Measurements from ENCODE around the gene TANC1. TPM values are rescaled to one million over a fixed set of nuclear protein-coding genes. Genes with fewer than 3 reads are reported as not detected.

Gene TANC1
- total RNA-seq, 1 donor from 2014 or later: 8.9 TPM

DNA sequence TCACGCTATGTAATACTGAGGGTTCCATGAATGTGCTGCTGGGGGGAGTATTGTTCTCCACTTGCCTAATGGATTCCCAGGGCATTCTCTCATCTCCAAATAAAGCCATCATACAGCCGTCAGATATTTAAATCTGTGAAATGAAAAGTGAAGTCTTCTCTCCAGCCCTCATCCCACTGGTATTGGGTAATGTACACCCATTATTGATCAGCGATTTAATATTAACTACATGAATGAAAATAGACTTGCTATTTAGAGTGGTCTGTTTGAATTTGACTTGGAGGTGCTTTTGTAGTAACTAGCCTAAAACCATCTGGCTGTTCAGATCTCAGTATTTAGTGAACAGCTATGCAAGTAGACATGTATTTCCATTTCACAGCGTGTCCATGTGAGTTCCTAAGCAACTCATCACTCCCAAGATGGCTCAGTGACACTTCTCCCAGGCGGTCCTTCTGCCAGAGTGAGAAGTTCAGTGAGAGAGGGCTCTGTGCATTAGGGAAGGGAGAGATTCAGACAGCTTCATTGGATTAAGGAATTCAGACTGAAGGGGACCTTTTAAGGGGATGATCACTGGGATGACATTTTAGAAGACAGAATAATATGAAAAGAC, 177.4 kb downstream of the TANC1 start:
- DNase-seq: no peak

DNA sequence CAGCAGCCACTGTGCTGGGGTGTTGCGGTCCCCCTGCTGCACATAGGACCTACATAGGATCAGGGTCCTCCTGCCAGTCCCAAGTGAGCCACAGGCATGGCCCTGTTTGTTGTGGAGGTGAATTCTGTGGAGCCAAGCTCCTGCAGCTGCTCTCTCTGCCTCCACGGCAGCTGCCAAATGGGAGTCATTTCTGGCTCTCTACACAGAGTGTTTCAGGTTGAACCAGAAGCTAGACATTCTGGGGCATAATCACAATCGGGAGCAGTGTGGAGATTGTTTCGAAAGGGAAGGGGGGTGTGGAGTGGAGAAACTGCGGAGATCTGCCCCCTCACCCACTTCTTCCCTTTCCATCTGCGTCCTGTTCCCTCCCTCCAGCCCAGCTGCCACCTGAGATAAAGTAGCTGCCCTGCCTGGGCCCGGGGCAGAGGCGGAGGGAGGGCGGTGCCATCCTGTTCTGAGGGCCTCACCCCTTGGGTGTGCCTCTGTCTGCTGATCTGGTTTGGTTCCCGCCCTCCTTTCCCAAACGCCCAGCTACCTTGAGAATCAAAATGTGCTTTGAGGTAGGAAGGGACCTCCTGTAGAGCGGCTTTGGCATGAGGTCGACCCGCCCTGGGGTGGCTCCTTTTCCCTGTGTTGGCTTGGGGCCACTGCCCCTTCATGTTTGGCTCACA, 178.7 kb downstream of the TANC1 start:
- no peak for DNase-seq

DNA sequence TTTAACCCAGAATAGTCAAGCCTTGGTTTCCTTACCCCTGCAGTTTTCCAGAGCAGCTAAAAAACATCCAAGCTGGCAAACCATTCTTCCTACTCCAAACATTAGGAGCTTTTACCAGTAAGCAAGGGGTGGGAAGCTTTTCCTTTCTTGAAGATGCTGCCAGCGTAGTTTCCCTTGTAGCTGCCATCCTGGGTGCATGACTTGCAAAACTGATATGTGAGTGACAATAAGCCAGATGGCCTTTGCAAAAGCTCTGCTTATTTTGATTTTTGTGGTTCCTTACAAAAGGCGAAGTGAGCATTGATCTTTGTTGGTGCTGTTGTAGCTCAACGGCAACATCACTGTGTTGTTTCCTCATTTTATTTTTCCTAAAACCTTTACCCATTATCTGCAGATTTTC, 179.2 kb downstream of the TANC1 start:
- no peak for DNase-seq

DNA sequence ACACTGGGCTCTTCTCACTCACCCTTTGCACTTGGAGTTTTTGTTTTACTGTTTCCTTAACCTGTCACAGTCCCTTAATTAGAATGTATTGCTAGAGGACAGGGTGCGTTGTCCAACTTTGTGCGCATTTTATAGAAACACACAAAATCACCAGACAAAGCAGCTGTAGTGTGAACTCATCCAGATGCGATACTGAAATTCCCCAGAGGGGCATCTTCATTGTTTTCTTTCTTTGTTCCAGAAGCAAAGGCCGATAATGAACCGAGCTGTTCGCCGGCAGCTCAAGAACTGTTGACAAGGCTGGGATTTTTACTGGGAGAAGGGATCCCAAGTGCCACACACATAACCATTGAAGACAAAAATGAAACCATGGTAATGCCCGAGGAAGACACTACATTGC, 180.5 kb downstream of the TANC1 start:
- no peak for DNase-seq

DNA sequence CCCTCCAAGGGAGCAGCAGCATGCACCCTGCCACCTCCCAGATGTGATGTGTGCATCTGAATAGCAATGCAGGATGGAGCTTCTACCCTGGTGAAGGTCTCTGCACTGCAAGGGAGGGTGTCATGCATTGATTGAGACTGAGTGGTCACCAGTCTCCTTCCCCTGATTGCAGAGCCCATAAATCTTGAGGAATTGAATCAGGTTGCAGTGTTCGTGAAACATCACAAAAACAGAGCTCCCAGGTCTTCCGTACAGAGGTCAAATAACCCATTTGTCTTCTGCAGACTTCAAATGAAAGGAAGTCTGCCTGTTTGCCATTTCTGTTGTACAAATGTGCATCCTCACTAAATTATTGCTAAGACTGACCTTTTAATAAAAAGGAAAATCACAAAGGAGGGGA, 181.3 kb downstream of the TANC1 start:
- no peak for DNase-seq

DNA sequence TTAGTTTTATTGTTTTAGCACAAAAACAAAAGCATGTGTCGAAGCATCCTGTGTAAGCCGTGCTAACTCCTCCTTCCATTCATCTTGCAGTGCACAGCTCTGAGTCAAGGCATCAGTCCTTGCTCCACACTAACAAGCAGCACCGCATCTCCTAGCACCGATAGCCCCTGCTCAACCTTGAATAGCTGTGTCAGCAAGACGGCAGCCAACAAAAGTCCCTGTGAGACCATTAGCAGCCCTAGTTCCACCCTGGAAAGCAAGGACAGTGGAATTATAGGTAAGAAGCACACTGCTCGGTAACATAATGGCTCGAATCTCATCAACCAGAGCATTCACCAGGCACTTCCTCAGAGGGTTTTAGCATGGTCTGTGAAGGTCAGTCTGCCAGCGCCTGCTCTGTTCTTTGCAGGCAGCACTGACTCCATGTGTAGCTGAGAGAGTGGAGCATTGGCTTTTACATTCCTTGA, 181.9 kb downstream of the TANC1 start:
- no peak for DNase-seq

DNA sequence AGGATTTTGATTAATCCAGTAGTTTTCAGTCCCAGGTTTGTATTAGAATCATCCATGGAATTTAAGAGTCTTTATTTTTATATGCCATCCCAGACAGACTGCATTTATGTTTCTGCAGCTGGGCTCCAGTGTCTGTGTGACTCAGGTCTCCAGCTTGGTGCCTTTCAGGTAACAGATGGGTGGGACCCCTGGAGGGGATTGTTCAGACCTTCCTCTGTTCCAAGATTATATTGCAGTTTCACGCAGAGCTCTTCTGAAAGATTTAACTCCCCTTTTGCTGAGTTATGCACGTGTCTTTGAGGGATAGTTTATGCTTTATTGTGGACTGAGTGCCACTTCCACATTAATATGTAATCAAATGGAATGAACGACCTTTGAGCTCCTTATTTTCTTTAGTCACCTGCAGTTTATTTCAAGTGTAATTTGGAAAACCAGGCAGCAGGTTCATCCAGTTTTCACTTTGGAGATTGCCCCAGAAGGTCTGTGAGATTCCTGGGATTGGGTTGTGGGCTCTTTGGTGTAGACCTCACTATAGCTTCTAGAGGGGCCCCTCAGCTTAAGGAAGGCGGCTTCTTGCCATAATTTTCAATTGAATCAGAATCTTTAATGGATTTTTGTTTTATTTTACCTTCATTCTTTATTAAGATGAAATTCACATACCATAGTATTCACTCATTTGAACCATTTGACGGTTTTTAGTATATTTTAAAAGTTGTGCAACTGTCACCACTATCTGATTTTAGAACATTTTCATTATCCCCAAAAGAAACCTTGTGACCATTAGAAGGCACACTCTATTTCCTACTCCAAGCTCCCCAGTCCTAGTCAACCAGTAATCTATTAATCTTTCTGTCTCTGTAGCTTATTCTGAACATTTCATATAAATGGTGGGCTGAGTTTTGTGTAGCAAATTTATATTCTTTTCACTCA, 183.0 kb downstream of the TANC1 start:
- DNase-seq: no peak

DNA sequence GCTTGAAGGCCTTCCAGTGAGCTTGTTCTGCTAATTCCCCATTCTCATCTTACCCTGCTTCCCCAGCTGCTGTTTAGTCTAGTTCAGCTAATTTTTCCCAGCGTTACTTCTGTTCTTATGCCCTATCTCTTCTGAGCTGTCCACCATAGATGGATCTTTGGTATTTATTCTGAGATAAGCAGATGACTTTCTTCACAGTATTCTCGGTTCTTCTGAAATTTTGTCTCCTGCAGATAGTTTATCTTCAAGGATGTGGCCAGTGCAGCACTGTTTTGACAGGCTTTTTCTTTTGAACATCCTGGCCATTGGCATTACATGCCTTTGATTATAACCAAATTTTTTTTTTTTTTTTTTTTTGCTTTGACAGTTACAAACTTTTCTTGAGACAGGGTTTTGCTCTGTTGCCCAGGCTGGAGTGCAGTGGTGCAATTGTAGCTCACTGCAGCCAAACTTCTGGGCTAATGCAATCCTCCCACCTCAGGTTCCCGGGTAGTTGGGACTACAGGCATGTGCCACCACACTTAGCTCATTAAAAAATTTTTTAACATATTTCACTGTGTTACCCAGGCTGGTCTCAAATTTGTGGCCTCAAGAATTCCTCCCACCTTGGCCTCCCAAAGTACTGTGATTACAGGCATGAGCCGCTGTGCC, 183.8 kb downstream of the TANC1 start:
- no peak for DNase-seq

DNA sequence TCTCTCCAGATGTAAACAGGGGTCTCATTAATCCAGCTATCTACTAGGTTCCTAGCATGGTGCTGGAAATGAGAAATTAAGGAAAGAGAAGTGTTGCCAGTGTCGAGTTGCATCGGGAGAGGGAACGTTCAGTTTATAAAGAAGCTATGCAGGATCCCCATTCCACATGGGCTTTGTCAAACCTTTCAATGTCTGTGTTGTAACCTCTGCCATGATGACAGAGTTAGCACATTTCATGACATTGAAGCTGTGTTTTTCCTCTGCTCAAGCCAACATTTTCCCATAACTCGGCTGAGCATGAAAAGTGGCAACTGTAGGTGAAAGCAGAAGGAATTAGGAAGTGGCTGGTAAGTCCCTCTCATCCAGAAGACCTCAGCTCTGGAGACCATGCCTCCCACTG, 184.6 kb downstream of the TANC1 start:
- no peak for DNase-seq

DNA sequence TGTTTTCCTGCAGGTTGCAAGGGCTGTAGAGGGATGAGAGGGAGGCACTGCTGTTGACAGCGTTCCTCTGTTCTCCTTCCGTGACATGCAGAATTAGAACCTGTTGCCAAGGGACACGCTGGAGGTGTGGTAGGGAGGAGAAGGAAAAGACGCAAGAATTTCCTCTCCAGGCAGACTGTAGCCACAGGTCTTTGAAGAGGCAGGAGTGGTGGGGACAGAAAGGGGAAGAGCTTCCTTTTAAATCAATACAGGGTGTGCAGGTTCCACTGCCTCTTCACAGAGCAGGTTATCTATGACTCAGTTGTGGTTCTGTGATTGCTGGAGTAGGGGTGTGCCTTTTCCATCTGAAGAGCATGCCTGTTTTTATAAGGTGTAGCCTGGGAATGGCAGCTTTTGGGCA, 185.0 kb downstream of the TANC1 start:
- DNase-seq: no peak

DNA sequence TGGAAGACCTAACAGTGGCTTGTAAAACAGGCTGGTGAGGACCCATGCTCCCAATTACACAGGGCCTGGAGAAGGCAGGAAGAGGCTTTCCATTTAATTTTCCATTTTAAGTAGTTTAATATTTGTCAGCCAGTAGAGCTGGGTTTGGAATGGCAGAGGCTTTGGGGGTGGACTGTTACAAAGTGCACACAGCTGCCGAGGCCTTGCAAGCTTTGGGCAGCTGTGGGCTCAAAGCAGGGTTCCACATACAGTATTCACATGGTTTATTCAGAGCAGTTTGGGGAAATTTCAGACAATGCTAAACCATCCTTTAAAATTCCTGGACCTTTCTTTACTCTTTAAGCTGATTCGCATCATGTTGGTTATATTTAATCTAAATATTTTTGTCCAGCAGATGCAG, 185.5 kb downstream of the TANC1 start:
- DNase-seq: no peak

DNA sequence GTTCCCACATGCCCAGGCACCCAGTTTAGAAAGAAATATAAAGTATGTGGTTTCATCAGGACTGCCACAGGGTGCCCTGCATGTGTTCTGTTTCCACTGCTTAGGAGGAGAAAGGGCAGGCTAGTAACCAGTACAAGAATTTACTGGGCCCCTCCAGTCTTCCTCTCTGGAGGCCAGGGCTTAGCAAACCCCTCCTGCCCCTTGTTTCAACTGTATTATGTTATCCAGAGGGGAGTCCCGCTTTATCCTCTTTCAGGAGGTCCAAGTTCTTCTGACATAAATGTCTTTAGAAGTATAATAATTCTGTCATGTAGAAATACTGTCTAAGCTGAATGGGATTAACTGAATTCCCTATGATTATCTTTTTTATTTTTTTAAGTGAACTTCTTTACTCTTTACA, 185.9 kb downstream of the TANC1 start:
- DNase-seq: no peak

DNA sequence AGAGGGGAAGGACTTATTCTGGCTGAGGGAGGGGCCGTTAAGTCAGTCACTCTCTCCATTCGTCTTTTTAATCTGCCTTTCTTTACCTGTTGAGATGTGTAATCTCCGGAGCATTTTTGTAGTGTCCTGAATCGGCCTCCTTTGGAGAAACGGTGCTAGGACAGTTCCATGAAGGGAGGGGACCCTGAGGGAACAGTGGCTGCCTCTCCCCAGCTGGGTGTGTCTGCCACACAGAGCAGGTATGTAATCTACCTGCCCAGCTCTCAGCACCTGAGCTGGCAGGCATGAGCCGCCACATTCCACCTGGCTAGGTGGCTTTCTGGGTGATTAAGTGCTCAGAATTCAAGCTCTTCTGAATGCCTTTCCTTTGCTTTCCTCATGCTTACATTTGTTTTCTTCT, 186.9 kb downstream of the TANC1 start:
- no peak for DNase-seq

DNA sequence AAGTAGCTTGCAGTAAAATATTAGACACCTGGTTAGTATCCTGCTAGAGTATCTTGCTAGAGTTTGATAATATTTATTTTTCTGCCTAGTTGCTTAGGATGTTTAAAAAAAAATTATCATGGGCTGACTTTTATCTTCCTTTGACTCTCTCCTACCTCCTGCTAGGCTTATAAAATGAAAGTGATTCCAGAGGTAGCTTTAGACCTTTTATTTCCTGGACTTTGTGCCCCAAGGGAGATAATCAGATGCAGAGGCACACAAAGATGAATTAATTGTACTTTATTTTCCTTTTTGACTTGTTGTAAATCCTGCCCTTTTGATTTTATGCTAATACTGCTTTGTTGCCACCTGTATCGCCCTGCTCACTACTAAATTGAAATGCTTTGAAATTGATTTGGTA, 187.4 kb downstream of the TANC1 start:
- DNase-seq: no peak

DNA sequence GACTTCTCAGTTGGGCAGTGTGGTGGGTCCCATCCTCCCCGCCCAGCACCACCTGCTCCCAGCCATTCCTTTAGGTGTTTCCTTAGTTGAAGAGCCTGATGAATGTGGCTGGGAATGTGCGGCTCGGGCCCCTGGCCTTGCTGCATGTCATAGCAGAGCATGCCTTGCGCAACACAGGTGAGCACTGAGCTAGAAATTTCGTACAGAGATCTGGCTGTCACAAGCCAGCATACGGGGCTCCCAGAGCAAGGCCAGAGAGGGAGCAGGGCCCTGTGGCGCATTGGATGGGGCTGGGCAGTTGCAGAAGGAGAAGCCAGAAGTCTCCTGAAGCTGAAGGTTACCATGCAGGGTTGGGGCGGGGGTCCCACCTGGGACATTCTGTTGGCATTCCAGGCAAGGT, 188.4 kb downstream of the TANC1 start:
- no peak for DNase-seq

DNA sequence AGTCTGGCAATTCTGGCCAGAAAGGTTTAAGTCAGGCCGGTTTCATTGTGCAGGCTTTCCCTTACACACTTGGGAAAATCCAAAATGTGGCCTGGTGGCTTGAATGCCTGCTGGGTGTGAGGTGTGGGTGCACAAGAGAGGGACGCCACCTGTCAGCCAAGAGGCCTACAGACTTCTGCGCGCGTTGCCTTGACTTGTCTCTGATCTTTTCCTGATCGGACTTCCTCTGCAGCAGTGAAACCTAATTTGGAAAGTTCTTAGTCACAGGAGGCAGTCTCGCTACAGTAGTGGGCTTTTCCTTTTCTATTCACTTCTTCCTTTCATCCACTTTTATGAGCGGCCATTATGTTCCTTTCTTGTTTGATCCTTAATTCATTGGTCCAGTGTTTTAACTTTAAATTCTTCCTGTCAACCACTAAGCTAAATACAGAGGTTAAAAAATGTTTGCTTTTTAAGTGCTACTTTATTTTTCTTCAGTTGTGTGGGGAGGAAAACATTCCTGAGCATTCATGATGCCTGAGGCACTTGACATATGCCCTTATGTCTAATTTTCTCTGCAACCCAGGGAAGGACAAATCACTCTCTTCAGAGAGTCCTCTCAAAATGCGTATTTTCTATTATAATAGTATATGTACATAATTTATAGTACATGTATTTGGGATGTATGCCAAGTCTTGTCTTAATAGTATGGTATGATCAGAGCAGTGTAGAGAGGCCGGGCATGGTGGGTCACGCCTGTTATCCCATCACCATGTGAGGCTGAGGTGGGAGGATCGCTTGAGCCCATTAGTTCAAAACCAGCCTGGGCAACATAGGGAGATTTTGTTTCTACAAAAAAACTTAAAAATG, 189.1 kb downstream of the TANC1 start:
- no peak for DNase-seq

DNA sequence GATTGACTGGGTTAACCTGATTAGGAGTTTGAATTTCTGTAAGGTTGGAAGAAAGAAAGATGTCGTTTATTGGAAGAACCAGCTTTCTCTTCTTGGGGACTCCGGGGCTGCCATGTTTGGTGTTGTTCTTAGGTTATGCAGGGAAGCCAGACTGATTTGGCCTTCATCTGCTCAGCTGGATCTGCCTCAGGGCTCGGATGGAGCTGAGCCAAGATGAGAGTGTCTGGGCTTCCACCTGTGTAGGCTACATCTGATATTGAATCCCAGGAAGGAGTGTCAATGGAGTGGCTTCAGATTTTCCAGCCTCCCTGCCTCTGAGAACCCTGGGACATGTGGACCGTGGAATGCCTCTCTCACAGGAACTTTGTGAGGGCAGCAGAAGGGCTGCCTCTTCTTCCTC, 192.0 kb downstream of the TANC1 start:
- DNase-seq: no peak

DNA sequence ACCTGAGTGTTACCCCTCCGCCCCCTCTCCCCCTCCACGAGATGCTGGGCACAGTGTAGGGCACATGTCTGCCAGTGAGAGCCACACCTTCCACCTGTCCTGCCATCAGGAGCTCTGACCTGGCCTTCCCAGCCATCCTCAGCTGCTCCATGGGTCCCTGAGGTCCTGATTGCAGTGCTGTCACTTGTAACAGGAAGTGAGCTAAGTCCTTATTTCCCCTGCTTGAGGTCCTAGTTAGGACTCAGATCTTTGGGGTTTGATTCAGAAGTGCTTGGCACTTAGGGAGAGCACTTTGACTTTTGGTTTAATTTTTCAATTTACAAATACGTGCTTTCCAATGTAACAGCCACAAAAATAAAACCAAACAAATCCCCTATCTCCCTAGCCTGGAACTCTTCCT, 192.5 kb downstream of the TANC1 start:
- DNase-seq: no peak

DNA sequence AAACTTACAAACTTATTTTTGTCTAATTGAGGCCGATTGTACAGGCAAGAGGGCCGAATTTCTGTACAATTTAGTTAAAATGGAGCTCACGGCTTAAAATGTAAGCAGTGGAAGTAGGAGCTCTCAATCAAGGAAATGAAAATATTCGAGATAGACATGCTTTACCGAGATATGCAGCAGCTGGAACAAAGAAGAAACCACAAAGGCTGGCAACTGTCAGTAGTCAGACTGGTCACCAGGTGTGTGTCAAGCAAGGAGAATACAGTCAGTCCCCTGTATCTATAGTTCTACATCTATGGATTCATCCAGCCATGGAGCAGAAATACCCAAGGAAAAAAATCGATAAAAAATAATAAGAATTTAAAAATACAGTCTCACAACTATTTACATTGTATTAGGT, 195.5 kb downstream of the TANC1 start:
- no peak for DNase-seq

DNA sequence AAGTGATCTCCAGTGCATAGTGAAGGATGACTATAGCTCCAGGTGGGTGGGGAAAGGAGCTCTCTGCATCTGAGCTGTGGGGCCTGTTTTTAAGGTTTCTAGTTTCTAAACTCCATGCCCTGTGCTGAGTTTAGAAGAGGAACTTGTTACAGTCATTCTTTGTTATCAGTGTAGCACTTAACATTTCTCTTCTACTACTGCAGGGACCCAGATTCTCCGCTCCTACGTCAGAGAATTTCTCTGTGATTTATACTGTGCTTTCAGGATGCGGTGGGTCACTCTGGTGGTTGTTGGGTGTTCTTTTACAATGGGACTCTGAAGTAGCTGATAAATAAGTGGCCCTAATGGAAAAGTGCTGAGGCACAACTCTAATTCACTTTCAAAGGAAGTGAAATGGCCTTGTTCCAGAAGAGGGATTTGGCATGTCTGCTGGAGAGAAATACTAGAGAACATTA, 196.0 kb downstream of the TANC1 start:
- no peak for DNase-seq

DNA sequence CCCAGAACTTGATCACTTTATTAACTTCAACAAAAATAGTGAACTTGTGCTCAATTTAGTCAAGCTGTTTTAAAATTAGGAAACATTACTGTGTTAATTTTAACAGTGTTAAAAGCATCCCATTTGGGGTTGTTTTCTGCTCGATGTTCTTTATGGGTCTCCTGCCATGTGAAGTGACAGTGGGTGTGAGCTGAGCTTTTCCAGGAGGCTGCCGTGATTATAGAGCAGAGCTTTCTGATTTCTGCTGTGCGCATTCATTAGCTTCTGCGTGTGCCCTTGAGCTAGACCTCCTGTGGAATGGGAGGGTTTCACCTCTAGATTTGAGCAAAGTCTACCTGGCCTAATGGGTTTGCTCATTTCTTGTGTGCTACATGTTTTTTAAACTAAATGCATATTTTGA, 196.6 kb downstream of the TANC1 start:
- no peak for DNase-seq

DNA sequence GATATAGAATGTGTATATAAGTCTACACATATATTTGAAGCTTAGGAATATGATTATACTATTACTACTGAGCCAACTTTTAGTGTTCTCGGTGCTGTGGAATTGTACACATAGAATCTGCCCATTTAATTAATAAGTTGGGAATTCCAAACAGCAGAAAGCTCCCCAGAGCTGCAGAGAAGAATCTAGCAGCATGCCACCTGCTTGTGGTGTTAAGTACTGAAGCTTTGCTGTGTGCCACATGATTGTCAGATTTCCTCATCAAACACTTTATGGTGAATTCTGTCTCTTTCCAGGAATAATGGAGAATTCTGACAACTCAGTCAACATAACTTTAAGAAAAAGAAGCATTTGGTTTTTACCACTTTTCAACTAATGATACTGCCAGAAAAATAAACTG, 200.3 kb downstream of the TANC1 start:
- DNase-seq: no peak

All from occipital lobe (tissue), 2 donors.